GM23248 (cell line): ENCODE data around the gene ERAL1. TPM values are rescaled to one million over a fixed set of nuclear protein-coding genes. Genes with fewer than 3 reads are reported as not detected.
A peak's percentile ranks its signal among the peaks of the same experiment; 100 is the strongest.

Source experiments
- DNase-seq: peaks from one replicate; pipeline ENCODE4 v3.0.0-alpha.2; 2015
- H2AFZ ChIP-seq: fragments of 200-600 bp; sonication (generic); 2 replicates; pipeline ENCODE4 v1.6.1; 2016; ENCODE audit warnings: antibody characterized with exemption
- H3F3A ChIP-seq: fragments of 200-600 bp; sonication (generic); 2 replicates; pipeline ENCODE4 v1.6.1; 2016; ENCODE audit warnings: mild to moderate bottlenecking, antibody characterized with exemption, mixed run types; ENCODE audit not compliant: insufficient read depth
- H3K27ac ChIP-seq: fragments of 200-600 bp; sonication (generic); 2 replicates; pipeline ENCODE4 v1.5.1; 2016; ENCODE audit warnings: mild to moderate bottlenecking
- H3K27me3 ChIP-seq: fragments of 200-600 bp; sonication (generic); replicated peaks from 2 replicates; pipeline ENCODE4 v1.6.1; 2016; ENCODE audit warnings: mild to moderate bottlenecking; ENCODE audit not compliant: insufficient read depth
- H3K36me3 ChIP-seq: fragments of 200-600 bp; sonication (generic); 2 replicates; pipeline ENCODE4 v1.6.1; 2016; ENCODE audit warnings: low read depth, mild to moderate bottlenecking
- H3K4me1 ChIP-seq: fragments of 200-600 bp; sonication (generic); 2 replicates; pipeline ENCODE4 v1.6.1; 2016; ENCODE audit warnings: mild to moderate bottlenecking; ENCODE audit not compliant: insufficient read depth
- H3K4me2 ChIP-seq: fragments of 200-600 bp; sonication (generic); one replicate; pipeline ENCODE4 v1.6.1; 2016; ENCODE audit warnings: mild to moderate bottlenecking; ENCODE audit not compliant: unreplicated experiment
- H3K4me3 ChIP-seq: fragments of 200-600 bp; sonication (generic); 2 replicates; pipeline ENCODE4 v1.5.1; 2016; ENCODE audit warnings: mild to moderate bottlenecking
- H3K79me2 ChIP-seq: fragments of 200-600 bp; sonication (generic); 2 replicates; pipeline ENCODE4 v1.6.1; 2016; ENCODE audit warnings: mild to moderate bottlenecking; ENCODE audit not compliant: insufficient read depth
- H3K9ac ChIP-seq: fragments of 200-600 bp; sonication (generic); 2 replicates; pipeline ENCODE4 v1.6.1; 2016; ENCODE audit warnings: mild to moderate bottlenecking
- H3K9me2 ChIP-seq: fragments of 200-600 bp; sonication (generic); 2 replicates; pipeline ENCODE4 v1.6.1; 2016; ENCODE audit warnings: mixed run types, mild to moderate bottlenecking, moderate library complexity; ENCODE audit not compliant: insufficient read depth
- H3K9me3 ChIP-seq: fragments of 200-600 bp; sonication (generic); one replicate; pipeline ENCODE4 v1.6.1; 2017; ENCODE audit warnings: low read depth
- H4K20me1 ChIP-seq: fragments of 200-600 bp; sonication (generic); 2 replicates; pipeline ENCODE4 v1.6.0; 2016; ENCODE audit not compliant: insufficient read depth
- EZH2 ChIP-seq: fragments of 200-600 bp; sonication (generic); IDR thresholded peaks from 2 replicates; pipeline ENCODE4 v1.6.1; 2018; ENCODE audit warnings: antibody characterized with exemption, mild to moderate bottlenecking; ENCODE audit not compliant: insufficient read depth, poor library complexity, severe bottlenecking
- EZH2phosphoT487 ChIP-seq: fragments of 200-600 bp; sonication (generic); IDR thresholded peaks from 2 replicates; pipeline ENCODE4 v1.6.1; 2018; ENCODE audit warnings: antibody characterized with exemption, moderate library complexity, mild to moderate bottlenecking, low read depth; ENCODE audit not compliant: insufficient read depth
- WGBS, 2 experiments: methylation state at CpG; one replicate each; pipeline ENCODE4 v1.1.6; 2015 to 2017; ENCODE audit warnings: low lambda C conversion rate in 2 of 2, low coverage in 1 of 2; ENCODE audit errors: missing lambda C conversion rate in 2 of 2; 5-methylcytosine and 5-hydroxymethylcytosine counted together
- in situ Hi-C: fragments of 300-500 bp; cut with MboI; formaldehyde crosslinking; loops from 2 replicates; pipeline ENCODE4 v1.15.0; 2020
- polyA plus RNA-seq: library from polyadenylated mRNA; unstranded; fragments of >200 nt; fragmentation: Nextera tagmentation; extraction: Ambion mirVana; gene quantifications from 2 replicates; pipeline ENCODE4 v1.2.1, GENCODE V29; 2016
- total RNA-seq: library from RNA; depleted of rRNA; stranded (reverse); fragments of >200 nt; shearing (Covaris generic); gene quantifications from 2 replicates; pipeline ENCODE4 v1.2.3, GENCODE V29; 2014

ERAL1 gene
- total and polyA plus RNA-seq, 2 experiments from 2014 or later, result 40.2 to 60.0 TPM

GRCh38 chr17:28906276-28906675 is 51.5 kb downstream of the ERAL1 start:
- no peak overlapping the region for H3K4me2 ChIP-seq
- H2AFZ ChIP-seq, result no peak overlapping the region
- no peak overlapping the region for H3K9ac ChIP-seq
- H3K27ac ChIP-seq, result no peak overlapping the region
- H3K27me3 ChIP-seq, result no peaks in the 10 kb centered on the region
- 0 out of 2 replicates have a peak, but pooled peaks cover 2% of the 10 kb centered on the region for H3K79me2 ChIP-seq
- no peak for DNase-seq
- H4K20me1 ChIP-seq, result no peaks in the 10 kb centered on the region
- H3K36me3 ChIP-seq, result peaks cover 28% of the 10 kb centered on the region
- H3K4me1 ChIP-seq, result peaks cover 11% of the 10 kb centered on the region
- H3F3A ChIP-seq, result peaks cover 43% of the 10 kb centered on the region
- no peaks in the 10 kb centered on the region for H3K9me2 ChIP-seq
- H3K4me3 ChIP-seq, result no peak overlapping the region
- in situ Hi-C loops, result no loop called here
- TF ChIP-seq EZH2phosphoT487 (no peak), EZH2 (no peak)
- H3K9me3 ChIP-seq, result no peaks in the 10 kb centered on the region
- 73 to 84% methylated on average over 8 to 9 of the region's 9 CpGs for WGBS, 2 experiments

DNA sequence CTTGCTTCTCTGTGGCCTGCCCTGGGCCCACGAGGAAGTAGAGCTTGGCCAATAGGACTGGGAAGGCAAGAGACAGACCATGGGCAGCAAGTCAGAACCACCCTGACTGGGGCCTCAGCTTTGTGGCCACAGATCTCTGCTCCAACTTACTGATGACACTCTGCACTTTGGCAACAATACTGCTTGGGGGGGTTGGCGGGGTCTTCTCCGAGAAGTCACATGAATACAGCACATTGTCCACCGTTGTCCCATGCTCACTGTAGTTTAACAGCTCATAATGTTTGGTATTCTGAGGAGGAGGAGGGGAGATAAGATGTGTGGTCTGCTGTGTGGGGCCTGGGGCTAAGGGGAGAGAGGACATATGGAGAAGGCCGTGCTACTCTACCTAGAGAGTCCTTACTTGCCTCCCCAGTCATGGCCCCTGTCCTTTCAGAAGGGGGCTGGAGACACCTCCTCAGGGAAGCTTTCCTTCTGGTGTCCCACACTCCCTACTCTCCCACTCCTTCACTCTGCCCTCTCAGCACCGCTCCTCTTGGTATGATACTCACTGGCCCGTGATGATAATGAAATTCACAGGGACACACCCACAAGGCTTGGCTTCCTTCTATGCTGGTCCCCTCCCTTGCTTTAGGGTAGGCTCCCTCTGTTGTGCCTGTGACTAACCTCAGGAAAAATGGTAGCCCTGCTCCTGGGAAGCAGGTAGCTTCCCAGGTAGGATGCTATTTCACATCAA is 52.1 kb downstream of the ERAL1 start:
- in situ Hi-C loops, result no loop called here
- 64 to 67% methylated on average over 7 of the region's 7 CpGs for WGBS, 2 experiments
- Histone ChIP-seq H3K9me3 (no peaks in the 10 kb centered on the region), H3K9ac (no peak overlapping the region), H3K9me2 (no peaks in the 10 kb centered on the region), H2AFZ (no peak overlapping the region), H4K20me1 (no peaks in the 10 kb centered on the region), H3K27ac (no peak overlapping the region), H3K4me1 (peaks cover 11% of the 10 kb centered on the region), H3K4me3 (no peak overlapping the region), H3K36me3 (peaks cover 34% of the 10 kb centered on the region), H3K27me3 (no peaks in the 10 kb centered on the region), H3F3A (peaks cover 43% of the 10 kb centered on the region), H3K4me2 (no peak overlapping the region), H3K79me2 (peaks cover 8% of the 10 kb centered on the region; the same call in 1 of the 2 replicates)
- TF ChIP-seq EZH2, result no peak
- TF ChIP-seq EZH2phosphoT487, result no peak
- no peak for DNase-seq

GRCh38 chr17:28907709-28908475 is 53.1 kb downstream of the ERAL1 start:
- H3K4me1 ChIP-seq, result peaks cover 11% of the 10 kb centered on the region
- 55 to 63% methylated on average over 3 of the region's 3 CpGs for WGBS, 2 experiments
- H3K27me3 ChIP-seq, result no peaks in the 10 kb centered on the region
- no peak overlapping the region for H2AFZ ChIP-seq
- H3K9ac ChIP-seq, result no peak overlapping the region
- H3K79me2 ChIP-seq, result peaks cover 11% of the 10 kb centered on the region; the same call in 1 of the 2 replicates
- H3K4me2 ChIP-seq, result no peak overlapping the region
- peak overlapping the region; percentile 60 for H3K27ac ChIP-seq
- H3K9me3 ChIP-seq, result no peaks in the 10 kb centered on the region
- H3K36me3 ChIP-seq, result peaks cover 38% of the 10 kb centered on the region
- peak; percentile 38 for DNase-seq
- in situ Hi-C loops, result no loop called here
- peaks cover 43% of the 10 kb centered on the region for H3F3A ChIP-seq
- H3K4me3 ChIP-seq, result no peak overlapping the region
- TF ChIP-seq EZH2 (no peak), EZH2phosphoT487 (no peak)
- no peaks in the 10 kb centered on the region for H3K9me2 ChIP-seq
- H4K20me1 ChIP-seq, result no peaks in the 10 kb centered on the region

DNA sequence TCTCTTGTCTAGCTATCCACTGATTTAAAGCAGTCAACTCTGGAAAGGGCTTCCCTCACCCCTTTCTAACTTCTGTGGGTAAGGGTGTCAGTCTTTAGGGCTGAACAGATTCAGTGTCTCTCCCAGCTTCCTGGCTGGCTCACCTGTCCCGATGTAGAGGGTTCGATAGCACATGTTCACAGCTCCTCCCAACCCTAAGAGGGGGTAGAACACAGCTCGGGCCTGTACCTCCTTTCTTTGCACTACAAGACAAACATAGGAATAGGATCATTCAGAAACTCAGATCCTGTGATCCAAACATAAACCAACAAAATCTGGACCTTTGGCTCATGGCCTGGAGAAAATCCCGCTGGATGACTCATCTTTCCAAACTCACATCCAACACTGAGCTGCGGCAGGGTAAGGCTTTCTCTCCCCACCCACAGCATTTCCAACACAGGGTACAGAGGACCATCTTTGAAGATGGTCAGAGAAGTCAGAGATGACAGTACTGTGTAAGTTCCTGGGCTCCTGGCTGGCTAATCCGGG is 53.9 kb downstream of the ERAL1 start:
- H3K9ac ChIP-seq, result peak overlapping the region; percentile 19; the same call in 1 of the 2 replicates
- in situ Hi-C loops, result no loop called here
- H3K36me3 ChIP-seq, result peaks cover 43% of the 10 kb centered on the region

More for the DNA sequence above, 53.9 kb downstream of the ERAL1 start:
- 3% methylated on average over 6 of the region's 6 CpGs for WGBS, 2 experiments
- TF ChIP-seq EZH2, result no peak
- TF ChIP-seq EZH2phosphoT487, result no peak
- Histone ChIP-seq H3K27ac (peak overlapping the region; percentile 60), H3F3A (peaks cover 38% of the 10 kb centered on the region), H3K4me2 (peak overlapping the region; percentile 5), H2AFZ (no peak overlapping the region), H3K9me2 (no peaks in the 10 kb centered on the region), H4K20me1 (no peaks in the 10 kb centered on the region), H3K4me1 (peaks cover 11% of the 10 kb centered on the region), H3K4me3 (no peak overlapping the region), H3K27me3 (no peaks in the 10 kb centered on the region), H3K79me2 (peaks cover 11% of the 10 kb centered on the region; the same call in 1 of the 2 replicates), H3K9me3 (no peaks in the 10 kb centered on the region)
- DNase-seq, result peak; percentile 83
